HepG2 (cell line): Measurements from ENCODE around the gene ATP8B2. TPM values are rescaled to one million over a fixed set of nuclear protein-coding genes. Genes with fewer than 3 reads are reported as not detected.

Experiments used
- polyA plus RNA-seq, 8 experiments: library from polyadenylated mRNA; depleted of rRNA in 3 of 8; stranded (reverse) in 7 of 8; unstranded in 1 of 8; fragments of >200 nt; fragmentation: Illumina TruSeq in 4 of 8; extraction: Trizol in 4 of 8; gene quantifications; 2 replicates each; pipeline versions ENCODE4 v1.2.1 to v1.2.3, GENCODE V29; 2011 to 2016; ENCODE audit warnings: low read depth in 4 of 8, missing spikeins in 1 of 8, mixed read lengths in 1 of 8; ENCODE audit not compliant: insufficient read depth in 1 of 8
- small RNA-seq, 3 experiments: library from RNA; depleted of rRNA; stranded (forward); fragments of <200 nt; gene quantifications; one replicate each; pipeline ENCODE3, GENCODE V24; 2012; ENCODE audit warnings: low read depth in 2 of 3, low replicate concordance in 1 of 3; ENCODE audit not compliant: insufficient read length in 3 of 3, insufficient read depth in 2 of 3
- total RNA-seq, 5 experiments: library from RNA; depleted of rRNA; stranded (reverse); fragments of >200 nt; fragmentation: Illumina TruSeq; extraction: Trizol; gene quantifications; 2 replicates each; pipeline ENCODE4 v1.2.3, GENCODE V29; 2016; ENCODE audit warnings: low read depth in 1 of 5

The ATP8B2 gene
- total and polyA plus RNA-seq, 2 of the 13 experiments (the other 11 are each of a cell fraction or from before 2014, with no cell fraction given) = 20.4 to 39.3 TPM

Small RNA genes lying within 50 kb of the gene (small RNA-seq; reads per million reads assigned to genes)
- gene RF00273 = 0 reads per million in 3 experiments
- 0 reads per million in 3 experiments for gene RNU6-121P
- 0 reads per million in 3 experiments for gene RNU6-239P
- 0 reads per million in 3 experiments for gene RNU7-57P

Other genes starting within 250 kb of the ATP8B2 start
- not detected in 2 replicates for gene NUP210L, start 170.5 kb upstream of the ATP8B2 start, total RNA-seq (2016; rRNA removed; fragmentation: Illumina TruSeq; extraction: Trizol)
- not detected in 2 replicates for gene NUP210L, start 170.5 kb upstream of the ATP8B2 start, polyA plus RNA-seq (2011; rRNA removed)
- 307 and 481 TPM in 2 replicates for gene TPM3, start 133.4 kb upstream of the ATP8B2 start, total RNA-seq (2016; rRNA removed; fragmentation: Illumina TruSeq; extraction: Trizol)
- 131 and 160 TPM in 2 replicates for gene TPM3, start 133.4 kb upstream of the ATP8B2 start, polyA plus RNA-seq (2011; rRNA removed)
- gene CFAP141, start 119.2 kb upstream of the ATP8B2 start, total RNA-seq (2016; rRNA removed; fragmentation: Illumina TruSeq; extraction: Trizol) = not detected in 2 replicates
- gene CFAP141, start 119.2 kb upstream of the ATP8B2 start, polyA plus RNA-seq (2011; rRNA removed) = not detected in 2 replicates
- 74.2 and 75.9 TPM in 2 replicates for gene UBAP2L, start 104.6 kb upstream of the ATP8B2 start, total RNA-seq (2016; rRNA removed; fragmentation: Illumina TruSeq; extraction: Trizol)
- 140 and 159 TPM in 2 replicates for gene UBAP2L, start 104.6 kb upstream of the ATP8B2 start, polyA plus RNA-seq (2011; rRNA removed)
- 89.2 and 104 TPM in 2 replicates for gene HAX1, start 52.9 kb upstream of the ATP8B2 start, total RNA-seq (2016; rRNA removed; fragmentation: Illumina TruSeq; extraction: Trizol)
- 120 and 128 TPM in 2 replicates for gene HAX1, start 52.9 kb upstream of the ATP8B2 start, polyA plus RNA-seq (2011; rRNA removed)
- not detected in 2 replicates for gene AQP10, start 4.4 kb upstream of the ATP8B2 start, total RNA-seq (2016; rRNA removed; fragmentation: Illumina TruSeq; extraction: Trizol)
- gene AQP10, start 4.4 kb upstream of the ATP8B2 start, polyA plus RNA-seq (2011; rRNA removed) = 0.30 and 0.38 TPM in 2 replicates
- gene IL6R, start 79.8 kb downstream of the ATP8B2 start, total RNA-seq (2016; rRNA removed; fragmentation: Illumina TruSeq; extraction: Trizol) = 3.5 and 5.0 TPM in 2 replicates
- 24.5 and 30.5 TPM in 2 replicates for gene IL6R, start 79.8 kb downstream of the ATP8B2 start, polyA plus RNA-seq (2011; rRNA removed)
- not detected in 2 replicates for gene TDRD10, start 176.7 kb downstream of the ATP8B2 start, total RNA-seq (2016; rRNA removed; fragmentation: Illumina TruSeq; extraction: Trizol)
- gene TDRD10, start 176.7 kb downstream of the ATP8B2 start, polyA plus RNA-seq (2011; rRNA removed) = not detected in 2 replicates
- gene SHE, start 176.9 kb downstream of the ATP8B2 start, total RNA-seq (2016; rRNA removed; fragmentation: Illumina TruSeq; extraction: Trizol) = not detected in 2 replicates
- not detected in 2 replicates for gene SHE, start 176.9 kb downstream of the ATP8B2 start, polyA plus RNA-seq (2011; rRNA removed)
- 37.9 and 41.7 TPM in 2 replicates for gene UBE2Q1, start 233.1 kb downstream of the ATP8B2 start, total RNA-seq (2016; rRNA removed; fragmentation: Illumina TruSeq; extraction: Trizol)
- gene UBE2Q1, start 233.1 kb downstream of the ATP8B2 start, polyA plus RNA-seq (2011; rRNA removed) = 11.7 and 12.0 TPM in 2 replicates
- gene CHRNB2, start 242.3 kb downstream of the ATP8B2 start, total RNA-seq (2016; rRNA removed; fragmentation: Illumina TruSeq; extraction: Trizol) = 0.07 TPM in 1 of 2 replicates, not detected in the other
- 0.03 and 0.07 TPM in 2 replicates for gene CHRNB2, start 242.3 kb downstream of the ATP8B2 start, polyA plus RNA-seq (2011; rRNA removed)